OCI-LY3 (cell line): ENCODE data around the gene NRN1L.

Experiments
- EZH2phosphoT487 ChIP-seq: fragments of 200-600 bp; shearing (Covaris generic); IDR thresholded peaks from 2 replicates; pipeline ENCODE4 v1.6.1; 2018; ENCODE audit warnings: antibody characterized with exemption, mixed run types, low read depth
- TF ChIP-seq, protein P1 (sequence below): fragments of 200-600, 300-600 bp; sonication (generic); IDR thresholded peaks from 2 replicates; pipeline ENCODE4 v1.5.1; 2014; ENCODE audit warnings: antibody characterized with exemption, low read length, low read depth

DNA sequence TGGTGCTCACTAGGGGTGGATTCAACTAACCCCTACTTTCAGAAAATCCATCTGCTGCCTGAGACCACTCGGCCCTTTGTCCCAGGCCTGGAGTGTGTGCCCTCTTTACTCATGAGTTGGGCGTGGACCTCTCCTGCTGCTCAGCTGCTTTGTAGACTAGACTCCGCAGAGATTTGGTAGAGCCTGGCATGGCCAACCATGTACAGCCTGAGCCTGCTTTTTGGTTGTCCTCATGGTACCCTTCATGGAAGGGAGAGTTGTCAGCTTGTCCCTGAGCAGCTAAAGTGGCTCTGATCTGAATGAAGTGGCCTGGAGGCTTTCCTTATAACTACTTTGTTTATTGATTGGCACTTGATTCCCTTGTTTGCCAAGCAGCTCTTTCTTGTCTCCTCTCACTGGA is 10.3 kb upstream of the NRN1L start:
- TF ChIP-seq, protein P1, sequence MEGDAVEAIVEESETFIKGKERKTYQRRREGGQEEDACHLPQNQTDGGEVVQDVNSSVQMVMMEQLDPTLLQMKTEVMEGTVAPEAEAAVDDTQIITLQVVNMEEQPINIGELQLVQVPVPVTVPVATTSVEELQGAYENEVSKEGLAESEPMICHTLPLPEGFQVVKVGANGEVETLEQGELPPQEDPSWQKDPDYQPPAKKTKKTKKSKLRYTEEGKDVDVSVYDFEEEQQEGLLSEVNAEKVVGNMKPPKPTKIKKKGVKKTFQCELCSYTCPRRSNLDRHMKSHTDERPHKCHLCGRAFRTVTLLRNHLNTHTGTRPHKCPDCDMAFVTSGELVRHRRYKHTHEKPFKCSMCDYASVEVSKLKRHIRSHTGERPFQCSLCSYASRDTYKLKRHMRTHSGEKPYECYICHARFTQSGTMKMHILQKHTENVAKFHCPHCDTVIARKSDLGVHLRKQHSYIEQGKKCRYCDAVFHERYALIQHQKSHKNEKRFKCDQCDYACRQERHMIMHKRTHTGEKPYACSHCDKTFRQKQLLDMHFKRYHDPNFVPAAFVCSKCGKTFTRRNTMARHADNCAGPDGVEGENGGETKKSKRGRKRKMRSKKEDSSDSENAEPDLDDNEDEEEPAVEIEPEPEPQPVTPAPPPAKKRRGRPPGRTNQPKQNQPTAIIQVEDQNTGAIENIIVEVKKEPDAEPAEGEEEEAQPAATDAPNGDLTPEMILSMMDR, result no peak
- TF ChIP-seq EZH2phosphoT487, result no peak
